DND-41 (cell line): Measurements from ENCODE around the gene CTXND1.
A peak's percentile ranks its signal among the peaks of the same experiment; 100 is the strongest.

Source experiments
- ATAC-seq: fragments of 200-7000 bp; cut with Tn5 transposase; 3 replicates; pipeline ENCODE4 v1.9.1; 2021; ENCODE audit warnings: low read depth; ENCODE audit not compliant: insufficient read depth
- DNase-seq: peaks from one replicate; pipeline ENCODE4 v3.0.0-alpha.2; 2020
- H2AFZ ChIP-seq: 2 replicates; pipeline ENCODE4 v1.6.0; 2012; ENCODE audit warnings: low read depth, low read length
- H3K27ac ChIP-seq: 2 replicates; pipeline ENCODE4 v1.5.1; 2012; ENCODE audit warnings: low read length, inconsistent platforms
- H3K27me3 ChIP-seq: fragments of 200-600 bp; sonication (generic); 2 replicates; pipeline ENCODE4 v1.6.0; 2012; ENCODE audit warnings: low read length, mild to moderate bottlenecking, inconsistent platforms; ENCODE audit not compliant: insufficient read depth, poor library complexity
- H3K36me3 ChIP-seq: 2 replicates; pipeline ENCODE4 v1.5.1; 2012; ENCODE audit warnings: low read length, inconsistent platforms; ENCODE audit not compliant: insufficient read depth
- H3K4me1 ChIP-seq: 2 replicates; pipeline ENCODE4 v1.5.1; 2012; ENCODE audit warnings: mild to moderate bottlenecking, low read length; ENCODE audit not compliant: insufficient read depth
- H3K4me2 ChIP-seq: 2 replicates; pipeline ENCODE4 v1.6.0; 2012; ENCODE audit warnings: mild to moderate bottlenecking, moderate library complexity, low read length, inconsistent platforms; ENCODE audit not compliant: insufficient read depth
- H3K4me3 ChIP-seq, 2 experiments: fragments of 200-600 bp in 1 of 2; shearing (Covaris generic) in 1 of 2; 2 replicates each; pipeline ENCODE4 v1.5.1; 2012 to 2016; ENCODE audit warnings: inconsistent platforms in 2 of 2, low read length in 2 of 2, mild to moderate bottlenecking in 2 of 2, low read depth in 1 of 2, moderate library complexity in 1 of 2
- H3K79me2 ChIP-seq: 2 replicates; pipeline ENCODE4 v1.6.0; 2012; ENCODE audit warnings: low read length, inconsistent platforms; ENCODE audit not compliant: insufficient read depth
- H3K9ac ChIP-seq: 2 replicates; pipeline ENCODE4 v1.6.0; 2012; ENCODE audit warnings: low read depth, mild to moderate bottlenecking, inconsistent platforms, low read length, moderate library complexity
- H3K9me3 ChIP-seq: 2 replicates; pipeline ENCODE4 v1.5.1; 2012; ENCODE audit warnings: low read length, moderate library complexity, mild to moderate bottlenecking, inconsistent platforms; ENCODE audit not compliant: insufficient read depth, severe bottlenecking
- H4K20me1 ChIP-seq: 2 replicates; pipeline ENCODE4 v1.6.0; 2012; ENCODE audit warnings: low read length; ENCODE audit not compliant: insufficient read depth
- EZH2 ChIP-seq: IDR thresholded peaks from 3 replicates; pipeline ENCODE4 v1.6.1; 2012; ENCODE audit warnings: borderline replicate concordance, low read depth, mild to moderate bottlenecking, moderate library complexity, low read length, inconsistent platforms; ENCODE audit not compliant: severe bottlenecking
- TF ChIP-seq, protein P1 (sequence below): IDR thresholded peaks from 2 replicates; pipeline ENCODE4 v1.5.1; 2012; ENCODE audit warnings: borderline replicate concordance, low read length, moderate library complexity, mild to moderate bottlenecking; ENCODE audit not compliant: poor library complexity, severe bottlenecking; ENCODE audit errors: extremely low read depth

CTXND1 gene

DNA sequence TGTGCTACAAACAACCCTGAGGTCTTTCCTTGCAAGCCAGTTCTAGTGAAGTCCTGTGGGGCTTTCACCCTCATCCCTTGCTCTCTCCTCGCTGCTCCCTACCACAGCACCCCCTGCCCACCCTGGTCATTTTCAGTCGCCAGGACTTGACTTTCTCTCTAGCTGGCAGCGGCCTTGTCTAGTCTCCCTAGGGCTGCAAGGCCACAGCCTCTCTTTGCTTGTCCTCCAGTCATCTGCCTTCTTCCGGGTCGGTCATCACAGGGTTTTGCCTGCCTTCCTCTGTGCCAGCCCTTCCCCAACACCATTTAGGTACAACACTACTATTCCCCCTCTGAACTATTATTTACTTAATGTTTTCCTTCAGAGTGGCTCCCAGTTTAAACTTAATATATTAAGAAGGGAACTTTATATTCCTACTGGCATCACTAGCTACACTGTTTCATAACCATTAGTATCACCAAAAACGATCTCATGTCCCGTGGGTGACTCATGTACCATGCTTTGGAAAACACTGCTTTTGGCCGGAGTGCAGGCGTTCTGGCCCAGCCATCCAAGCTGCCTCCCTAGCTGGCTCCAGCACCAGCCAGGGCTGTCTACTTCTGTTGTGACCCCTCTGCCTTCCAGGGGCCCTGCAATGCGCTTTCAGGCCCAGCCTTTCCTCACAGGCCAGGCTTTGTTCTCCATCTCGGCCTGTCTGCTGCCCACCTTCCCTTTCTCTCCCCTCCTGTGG lies 77.8 kb downstream of the CTXND1 start:
- Histone ChIP-seq H4K20me1 (no peaks in the 10 kb centered on the region), H3K9me3 (no peaks in the 10 kb centered on the region), H3K27me3 (no peaks in the 10 kb centered on the region), H3K4me3 (no peak overlapping the region), H3K4me1 (no peaks in the 10 kb centered on the region), H3K79me2 (no peaks in the 10 kb centered on the region), H3K27ac (no peak overlapping the region), H3K9ac (no peak overlapping the region), H3K4me2 (no peak overlapping the region), H3K36me3 (no peaks in the 10 kb centered on the region), H2AFZ (no peak overlapping the region)
- DNase-seq = no peak
- ATAC-seq = no peak
- no peak for TF ChIP-seq EZH2
- TF ChIP-seq, protein P1, sequence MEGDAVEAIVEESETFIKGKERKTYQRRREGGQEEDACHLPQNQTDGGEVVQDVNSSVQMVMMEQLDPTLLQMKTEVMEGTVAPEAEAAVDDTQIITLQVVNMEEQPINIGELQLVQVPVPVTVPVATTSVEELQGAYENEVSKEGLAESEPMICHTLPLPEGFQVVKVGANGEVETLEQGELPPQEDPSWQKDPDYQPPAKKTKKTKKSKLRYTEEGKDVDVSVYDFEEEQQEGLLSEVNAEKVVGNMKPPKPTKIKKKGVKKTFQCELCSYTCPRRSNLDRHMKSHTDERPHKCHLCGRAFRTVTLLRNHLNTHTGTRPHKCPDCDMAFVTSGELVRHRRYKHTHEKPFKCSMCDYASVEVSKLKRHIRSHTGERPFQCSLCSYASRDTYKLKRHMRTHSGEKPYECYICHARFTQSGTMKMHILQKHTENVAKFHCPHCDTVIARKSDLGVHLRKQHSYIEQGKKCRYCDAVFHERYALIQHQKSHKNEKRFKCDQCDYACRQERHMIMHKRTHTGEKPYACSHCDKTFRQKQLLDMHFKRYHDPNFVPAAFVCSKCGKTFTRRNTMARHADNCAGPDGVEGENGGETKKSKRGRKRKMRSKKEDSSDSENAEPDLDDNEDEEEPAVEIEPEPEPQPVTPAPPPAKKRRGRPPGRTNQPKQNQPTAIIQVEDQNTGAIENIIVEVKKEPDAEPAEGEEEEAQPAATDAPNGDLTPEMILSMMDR = no peak

DNA sequence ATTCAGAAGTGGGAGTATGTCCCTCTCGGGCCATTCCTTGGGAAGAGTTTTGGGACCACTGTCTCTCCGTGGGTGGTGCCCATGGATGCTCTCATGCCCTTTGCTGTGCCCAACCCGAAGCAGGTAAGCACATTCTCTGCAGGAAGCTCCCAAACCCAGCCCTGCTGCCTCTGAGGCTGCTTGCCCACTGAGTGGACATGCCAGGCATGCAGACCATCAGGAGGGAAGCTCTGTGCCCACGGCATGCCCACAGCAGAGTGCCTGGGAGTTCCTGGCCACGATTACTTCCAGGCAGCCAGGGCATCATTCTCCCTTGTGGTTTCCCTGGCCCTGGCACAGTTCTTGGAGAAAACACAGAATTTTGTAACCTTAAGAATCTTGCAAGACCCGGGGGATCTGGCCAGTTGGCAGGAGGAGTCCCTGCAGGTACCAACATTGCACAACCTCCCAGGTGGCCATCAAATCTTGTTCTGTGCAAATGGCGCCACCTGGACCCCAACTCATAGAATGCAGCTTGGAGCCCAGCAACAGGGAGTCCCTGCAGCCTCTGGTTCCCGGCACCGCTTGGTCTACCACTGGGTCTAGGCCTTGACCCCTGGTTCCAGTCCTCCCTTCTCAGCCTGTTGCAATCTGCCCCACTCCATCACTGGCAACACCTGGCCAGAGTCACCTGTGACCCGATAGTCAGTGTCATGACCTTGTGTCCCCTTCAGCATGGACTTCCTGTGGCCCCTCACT lies 78.8 kb downstream of the CTXND1 start:
- DNase-seq = peak; percentile 64
- no peak for TF ChIP-seq EZH2
- TF ChIP-seq, protein P1 = peak; percentile 81
- H3K79me2 ChIP-seq = no peaks in the 10 kb centered on the region

DNA sequence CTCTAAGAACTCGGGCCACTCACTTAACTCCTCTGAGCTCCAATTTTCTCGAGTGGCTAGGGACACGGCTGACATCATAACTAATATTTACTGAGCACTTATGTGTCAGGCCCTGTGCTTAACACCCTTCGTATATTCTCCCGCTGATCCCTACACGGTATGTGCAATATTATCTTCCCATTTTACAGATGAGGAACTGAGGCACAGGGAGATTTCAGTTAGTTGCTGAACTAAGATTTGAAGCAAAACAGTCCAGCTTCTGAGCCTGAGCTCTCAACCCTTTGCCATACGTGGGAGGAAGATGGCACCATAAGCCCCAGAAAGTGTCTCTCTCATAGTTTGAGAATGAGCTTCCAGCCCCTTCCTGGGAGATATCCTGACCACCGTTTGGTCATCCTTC lies 79.6 kb downstream of the CTXND1 start:
- no peaks in the 10 kb centered on the region for H4K20me1 ChIP-seq
- H3K79me2 ChIP-seq = no peaks in the 10 kb centered on the region
- TF ChIP-seq, protein P1 = no peak
- no peak for TF ChIP-seq EZH2
- H3K9me3 ChIP-seq = no peaks in the 10 kb centered on the region
- H3K4me2 ChIP-seq = no peak overlapping the region
- no peak for DNase-seq
- no peak overlapping the region for H3K9ac ChIP-seq
- no peaks in the 10 kb centered on the region for H3K4me1 ChIP-seq
- no peaks in the 10 kb centered on the region for H3K27me3 ChIP-seq
- no peak overlapping the region for H3K4me3 ChIP-seq
- H2AFZ ChIP-seq = no peak overlapping the region
- no peaks in the 10 kb centered on the region for H3K36me3 ChIP-seq
- no peak overlapping the region for H3K27ac ChIP-seq
- ATAC-seq = no peak

More for the DNA sequence above, 78.8 kb downstream of the CTXND1 start:
- Histone ChIP-seq H2AFZ (no peak overlapping the region), H3K36me3 (no peaks in the 10 kb centered on the region), H3K9ac (no peak overlapping the region), H3K9me3 (no peaks in the 10 kb centered on the region), H3K4me1 (no peaks in the 10 kb centered on the region), H3K27ac (no peak overlapping the region), H4K20me1 (no peaks in the 10 kb centered on the region), H3K27me3 (no peaks in the 10 kb centered on the region), H3K4me2 (no peak overlapping the region), H3K4me3 (no peak overlapping the region)
- ATAC-seq = peak; percentile 79
